Panc1 (cell line): Measurements from ENCODE around the gene AGTPBP1. TPM values are rescaled to one million over a fixed set of nuclear protein-coding genes. Genes with fewer than 3 reads are reported as not detected.

Source experiments
- ATAC-seq: fragments of 200-7000 bp; cut with Tn5 transposase; 2 replicates; pipeline ENCODE4 v1.9.1; 2020; ENCODE audit warnings: mild to moderate bottlenecking, moderate library complexity
- BruUV-seq: library from RNA; stranded (reverse); fragments of 400-500 nt; replicated peaks from 2 replicates; lab custom pipeline; 2021; lab: Mats Ljungman, UMichigan
- CTCF ChIA-PET: fragments of 300-600 bp; sonication (Branson Sonifier 250); formaldehyde crosslinking; loops from one replicate; lab custom pipeline; 2022; ENCODE audit warnings: antibody characterized with exemption; lab: Charles Lee
- POLR2A ChIA-PET: fragments of 300-600 bp; sonication (Branson Sonifier 250); formaldehyde crosslinking; loops from one replicate; lab custom pipeline; 2022; ENCODE audit warnings: antibody characterized with exemption; lab: Charles Lee
- DNase-seq: peaks from one replicate; pipeline ENCODE4 v3.0.0-alpha.2; 2010; ENCODE audit warnings: low read depth, low spot score
- H3K27ac ChIP-seq: 2 replicates; pipeline ENCODE4 v1.5.1; 2011; ENCODE audit warnings: mild to moderate bottlenecking, low read length, inconsistent platforms
- H3K27me3 ChIP-seq: fragments of 200-500 bp; sonication (Bioruptor generic); 2 replicates; pipeline ENCODE4 v1.6.0; 2014; ENCODE audit warnings: low read length, inconsistent platforms; ENCODE audit not compliant: control insufficient read depth, insufficient read depth
- H3K36me3 ChIP-seq: fragments of 200-500 bp; sonication (Bioruptor generic); 2 replicates; pipeline ENCODE4 v1.5.1; 2014; ENCODE audit warnings: inconsistent platforms, mild to moderate bottlenecking, low read length, moderate library complexity; ENCODE audit not compliant: control insufficient read depth, insufficient read depth
- H3K4me1 ChIP-seq: 2 replicates; pipeline ENCODE4 v1.5.1; 2011; ENCODE audit warnings: inconsistent platforms, mild to moderate bottlenecking, low read length, moderate library complexity; ENCODE audit not compliant: control insufficient read depth, insufficient read depth
- H3K4me3 ChIP-seq, 2 experiments: 2 replicates each; pipeline ENCODE4 v1.5.1; 2011 to 2012; ENCODE audit warnings: low read depth in 2 of 2, low read length in 2 of 2, mild to moderate bottlenecking in 2 of 2, inconsistent platforms in 1 of 2, moderate library complexity in 1 of 2
- H3K9me3 ChIP-seq: fragments of 200-500 bp; sonication (Bioruptor generic); 2 replicates; pipeline ENCODE4 v1.5.1; 2014; ENCODE audit warnings: low read depth, mild to moderate bottlenecking, inconsistent platforms, low read length, moderate library complexity; ENCODE audit not compliant: control insufficient read depth, insufficient read depth
- CTCF ChIP-seq: fragments of 450-650 bp; IDR thresholded peaks from 2 replicates; pipeline ENCODE4 v1.5.1; 2017; ENCODE audit warnings: mild to moderate bottlenecking
- POLR2AphosphoS5 ChIP-seq: IDR thresholded peaks from 2 replicates; pipeline ENCODE4 v1.6.1; 2012; ENCODE audit warnings: mild to moderate bottlenecking, low read depth, low read length, moderate library complexity
- SIN3A ChIP-seq: IDR thresholded peaks from 2 replicates; pipeline ENCODE4 v1.6.1; 2012; ENCODE audit warnings: low read depth, mild to moderate bottlenecking, low read length, moderate library complexity, borderline replicate concordance; ENCODE audit not compliant: insufficient read depth
- TCF7L2 ChIP-seq: IDR thresholded peaks from 2 replicates; pipeline ENCODE4 v1.6.1; 2011; ENCODE audit warnings: mild to moderate bottlenecking, low read depth, low read length, inconsistent platforms
- in situ Hi-C: cut with HindIII; loops from 2 replicates; pipeline ENCODE4 v1.10.0; 2016; ENCODE audit warnings: low sequenced_read_pairs, low pct_unique_long_range_greater_than_20kb
- intact Hi-C: fragments of 100-400 bp; cut with micrococcal nuclease; formaldehyde crosslinking; loops from one replicate; pipeline ENCODE4 v1.10.0; 2022; ENCODE audit not compliant: unreplicated experiment
- total RNA-seq: library from RNA; stranded (reverse); gene quantifications from one replicate; pipeline ENCODE4 v1.2.1, GENCODE V29; 2021; ENCODE audit not compliant: unreplicated experiment
- TF ChIP-seq, protein P1 (sequence below), 2 experiments: IDR thresholded peaks; 2 replicates each; pipeline ENCODE4 v1.6.1; 2011 to 2012; ENCODE audit warnings: low read depth in 2 of 2, control low read depth in 1 of 2, low read length in 1 of 2, mild to moderate bottlenecking in 1 of 2, moderate library complexity in 1 of 2; ENCODE audit not compliant: insufficient read depth in 1 of 2

AGTPBP1 gene
- total RNA-seq, 1 experiment from 2014 or later = 11.6 TPM

DNA sequence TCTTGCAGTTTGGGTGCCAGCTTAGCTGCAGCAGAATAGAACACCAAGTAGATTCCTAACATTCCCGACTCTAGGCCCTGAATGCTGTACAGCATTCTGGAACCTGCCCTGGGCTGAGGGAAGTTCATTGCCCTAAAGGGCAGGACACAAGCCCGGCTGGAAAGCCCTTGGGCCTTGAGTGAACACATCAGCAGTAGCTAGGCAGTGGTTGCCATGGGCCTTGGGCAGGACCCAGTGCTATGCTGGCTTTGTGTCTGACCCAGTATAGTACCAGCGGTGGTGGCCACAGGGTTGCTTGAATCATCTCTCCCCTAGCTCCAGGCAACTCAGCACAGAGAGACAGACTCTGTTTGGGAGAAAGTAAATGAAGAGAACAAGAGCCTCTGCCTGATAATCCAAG is 137.8 kb downstream of the AGTPBP1 start:
- no peaks in the 10 kb centered on the region for H3K9me3 ChIP-seq
- intact Hi-C loops (no loop called here), in situ Hi-C loops (no loop called here)
- H3K27ac ChIP-seq = no peak overlapping the region
- DNase-seq (no peak), ATAC-seq (no peak)
- no peaks in the 10 kb centered on the region for H3K36me3 ChIP-seq
- CTCF ChIA-PET = no interaction called here
- H3K4me3 ChIP-seq = no peak overlapping the region
- BruUV-seq = no TSS peak
- TF ChIP-seq SIN3A (no peak), POLR2AphosphoS5 (no peak), TCF7L2 (no peak), CTCF (no peak)
- TF ChIP-seq, protein P1, sequence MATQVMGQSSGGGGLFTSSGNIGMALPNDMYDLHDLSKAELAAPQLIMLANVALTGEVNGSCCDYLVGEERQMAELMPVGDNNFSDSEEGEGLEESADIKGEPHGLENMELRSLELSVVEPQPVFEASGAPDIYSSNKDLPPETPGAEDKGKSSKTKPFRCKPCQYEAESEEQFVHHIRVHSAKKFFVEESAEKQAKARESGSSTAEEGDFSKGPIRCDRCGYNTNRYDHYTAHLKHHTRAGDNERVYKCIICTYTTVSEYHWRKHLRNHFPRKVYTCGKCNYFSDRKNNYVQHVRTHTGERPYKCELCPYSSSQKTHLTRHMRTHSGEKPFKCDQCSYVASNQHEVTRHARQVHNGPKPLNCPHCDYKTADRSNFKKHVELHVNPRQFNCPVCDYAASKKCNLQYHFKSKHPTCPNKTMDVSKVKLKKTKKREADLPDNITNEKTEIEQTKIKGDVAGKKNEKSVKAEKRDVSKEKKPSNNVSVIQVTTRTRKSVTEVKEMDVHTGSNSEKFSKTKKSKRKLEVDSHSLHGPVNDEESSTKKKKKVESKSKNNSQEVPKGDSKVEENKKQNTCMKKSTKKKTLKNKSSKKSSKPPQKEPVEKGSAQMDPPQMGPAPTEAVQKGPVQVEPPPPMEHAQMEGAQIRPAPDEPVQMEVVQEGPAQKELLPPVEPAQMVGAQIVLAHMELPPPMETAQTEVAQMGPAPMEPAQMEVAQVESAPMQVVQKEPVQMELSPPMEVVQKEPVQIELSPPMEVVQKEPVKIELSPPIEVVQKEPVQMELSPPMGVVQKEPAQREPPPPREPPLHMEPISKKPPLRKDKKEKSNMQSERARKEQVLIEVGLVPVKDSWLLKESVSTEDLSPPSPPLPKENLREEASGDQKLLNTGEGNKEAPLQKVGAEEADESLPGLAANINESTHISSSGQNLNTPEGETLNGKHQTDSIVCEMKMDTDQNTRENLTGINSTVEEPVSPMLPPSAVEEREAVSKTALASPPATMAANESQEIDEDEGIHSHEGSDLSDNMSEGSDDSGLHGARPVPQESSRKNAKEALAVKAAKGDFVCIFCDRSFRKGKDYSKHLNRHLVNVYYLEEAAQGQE (IDR thresholded peaks at IDR 0.05; ENCODE audit: insufficient read depth in 1 of 2, low read depth in 2 of 2, low read length in 1 of 2) = no peak
- no peaks in the 10 kb centered on the region for H3K27me3 ChIP-seq
- POLR2A ChIA-PET = no interaction called here
- no peaks in the 10 kb centered on the region for H3K4me1 ChIP-seq

- H3K9me3 ChIP-seq = no peaks in the 10 kb centered on the region
- ATAC-seq (no peak), DNase-seq (no peak)
- in situ Hi-C loops (no loop called here), intact Hi-C loops (no loop called here)
- ChIA-PET CTCF (no interaction called here), POLR2A (no interaction called here)
- BruUV-seq = no TSS peak
- H3K27me3 ChIP-seq = no peaks in the 10 kb centered on the region
- no peaks in the 10 kb centered on the region for H3K36me3 ChIP-seq
- H3K4me3 ChIP-seq = no peak overlapping the region
- TF ChIP-seq TCF7L2 (no peak), SIN3A (no peak), CTCF (no peak)
- H3K4me1 ChIP-seq = no peaks in the 10 kb centered on the region
- H3K27ac ChIP-seq = no peak overlapping the region
Measured at GRCh38 chr9:85602742-85603141, 139.0 kb downstream of the AGTPBP1 start.
